ENCODE results near the gene MINDY1. TPM values are rescaled to one million over a fixed set of nuclear protein-coding genes. Genes with fewer than 3 reads are reported as not detected.

MINDY1 gene
- total and polyA plus RNA-seq, 2 donors (not counting 1 experiment from before 2014, with no cell fraction given): 7.6 to 16.1 TPM

- TF ChIP-seq EZH2 (IDR thresholded peaks at IDR 0.05; ENCODE audit: borderline replicate concordance, insufficient read depth, low read depth, low read length, poor library complexity, severe bottlenecking): no peak
- no peak for TF ChIP-seq CTCF (IDR thresholded peaks at IDR 0.05)
- Mint-ChIP-seq H3K9me3 (ENCODE audit: insufficient read depth) (no peaks in the 10 kb centered on the region), H3K27ac (no peak overlapping the region), H3K4me3 (no peak overlapping the region), H3K27me3 (no peaks in the 10 kb centered on the region), H3K4me1 (peaks cover 26% of the 10 kb centered on the region)
- no peak overlapping the region for H2AFZ ChIP-seq (ENCODE audit: insufficient read depth, low read depth, low read length, poor library complexity, severe bottlenecking)
- H4K20me1 ChIP-seq (ENCODE audit: control insufficient read depth, insufficient read depth, low read length, poor library complexity, severe bottlenecking): no peaks in the 10 kb centered on the region
- no peaks in the 10 kb centered on the region for H3K36me3 ChIP-seq (replicated peaks in 1 of 2; ENCODE audit: control extremely low read depth in 1 of 2, control insufficient read depth in 1 of 2, extremely low read depth in 1 of 2, insufficient read depth in 2 of 2, low read length in 1 of 2)
- 84% methylated on average over 6 of the region's 6 CpGs for WGBS (ENCODE audit: insufficient coverage)
- no peak overlapping the region for H3K4me3 ChIP-seq (ENCODE audit: control extremely low read depth in 1 of 5, extremely low read depth in 1 of 5, insufficient read depth in 1 of 5, low read depth in 2 of 5, low read length in 4 of 5)
- H3K4me2 ChIP-seq (replicated peaks; ENCODE audit: low read depth, low read length, poor library complexity, severe bottlenecking): no peak overlapping the region
- no peaks in the 10 kb centered on the region for H3K9me3 ChIP-seq (ENCODE audit: control extremely low read depth in 1 of 3, control insufficient read depth in 2 of 3, insufficient read depth in 1 of 3, low read length in 2 of 3)
- H3K27ac ChIP-seq (ENCODE audit: low read length in 2 of 2): no peak overlapping the region
- peaks cover 20 to 26% of the 10 kb centered on the region in 2 donors for H3K4me1 ChIP-seq (ENCODE audit: control insufficient read depth in 2 of 2, insufficient read depth in 2 of 2, low read length in 2 of 2)
- ATAC-seq (ENCODE audit: low read depth) (no peak), DNase-seq (no peak)
- no peak overlapping the region for H3K9ac ChIP-seq (ENCODE audit: low read length)
- CTCF ChIA-PET: interaction anchor here (0.6 to 5.7 kb wide), 8 partner anchors 12 to 316 kb away, joined by 3 to 35 read pairs (median 10); partner anchors contain the start of gene MINDY1
- H3K79me2 ChIP-seq (ENCODE audit: control insufficient read depth, insufficient read depth, low read length): no peaks in the 10 kb centered on the region
- intact Hi-C loops (cut with micrococcal nuclease): no loop called here
- POLR2A ChIA-PET: interaction anchor here (0.6 kb wide), 1 partner anchor 378 kb away, joined by 3 read pairs; no protein-coding TSS in a partner anchor
- H3K27me3 ChIP-seq (replicated peaks in 1 of 4; ENCODE audit: control extremely low read depth in 1 of 4, control insufficient read depth in 3 of 4, insufficient read depth in 4 of 4, low read length in 3 of 4): no peaks in the 10 kb centered on the region
Measured at GRCh38 chr1:150981177-150981804, 25.4 kb downstream of the MINDY1 start.

Measured in B cell (primary cell).